ENCODE measurements around the gene PIK3AP1.

Gene PIK3AP1

GRCh38 chr10:96636551-96636950 lies 83.8 kb downstream of the PIK3AP1 start:
- DNase-seq (ENCODE audit: extremely low read depth, low read depth), result no peak
- no peak for TF ChIP-seq CTCF (IDR thresholded peaks at IDR 0.05; ENCODE audit: low read depth, low read length, missing control alignments)
- H3K4me3 ChIP-seq (replicated peaks; ENCODE audit: low read depth, low read length), result no peak overlapping the region

- TF ChIP-seq CTCF (IDR thresholded peaks at IDR 0.05; ENCODE audit: low read depth, low read length, missing control alignments), result no peak
- no peak for DNase-seq (ENCODE audit: extremely low read depth, low read depth)
- H3K4me3 ChIP-seq (replicated peaks; ENCODE audit: low read depth, low read length), result no peak overlapping the region
Observed at GRCh38 chr10:96632974-96633710, 87.2 kb downstream of the PIK3AP1 start.

- H3K4me3 ChIP-seq (replicated peaks; ENCODE audit: low read depth, low read length), result no peak overlapping the region
- TF ChIP-seq CTCF (IDR thresholded peaks at IDR 0.05; ENCODE audit: low read depth, low read length, missing control alignments), result no peak
- DNase-seq (ENCODE audit: extremely low read depth, low read depth), result no peak
Observed at GRCh38 chr10:96627292-96627691, 93.0 kb downstream of the PIK3AP1 start.

- no peak overlapping the region for H3K4me3 ChIP-seq (replicated peaks; ENCODE audit: low read depth, low read length)
- no peak for DNase-seq (ENCODE audit: extremely low read depth, low read depth)
Observed at GRCh38 chr10:96626795-96627194, 93.5 kb downstream of the PIK3AP1 start.

GRCh38 chr10:96625173-96625572 lies 95.1 kb downstream of the PIK3AP1 start:
- H3K4me3 ChIP-seq (replicated peaks; ENCODE audit: low read depth, low read length), result no peak overlapping the region
- TF ChIP-seq CTCF (IDR thresholded peaks at IDR 0.05; ENCODE audit: low read depth, low read length, missing control alignments), result no peak
- no peak for DNase-seq (ENCODE audit: extremely low read depth, low read depth)

More at GRCh38 chr10:96626795-96627194, 93.5 kb downstream of the PIK3AP1 start:
- peak; percentile 24 for TF ChIP-seq CTCF (IDR thresholded peaks at IDR 0.05; ENCODE audit: low read depth, low read length, missing control alignments)

GRCh38 chr10:96622013-96622787 lies 98.1 kb downstream of the PIK3AP1 start:
- no peak for DNase-seq (ENCODE audit: extremely low read depth, low read depth)
- no peak for TF ChIP-seq CTCF (IDR thresholded peaks at IDR 0.05; ENCODE audit: low read depth, low read length, missing control alignments)

More at GRCh38 chr10:96622013-96622787, 98.1 kb downstream of the PIK3AP1 start:
- no peak overlapping the region for H3K4me3 ChIP-seq (replicated peaks; ENCODE audit: low read depth, low read length)

Data from HFF-Myc (cell line).